HCT116 (cell line): ENCODE data around the gene SLC2A13. TPM values are rescaled to one million over a fixed set of nuclear protein-coding genes. Genes with fewer than 3 reads are reported as not detected.

Source experiments
- ATAC-seq: fragments of 200-7000 bp; cut with Tn5 transposase; 2 replicates; pipeline ENCODE4 v1.9.1; 2020; ENCODE audit warnings: mild to moderate bottlenecking, moderate library complexity
- BruUV-seq: library from RNA; stranded (reverse); fragments of 400-500 nt; replicated peaks from 2 replicates; lab custom pipeline; 2021; lab: Mats Ljungman, UMichigan
- CTCF ChIA-PET: fragments of 300-600 bp; sonication (Branson Sonifier 250); formaldehyde crosslinking; loops from one replicate; lab custom pipeline; 2021; ENCODE audit warnings: antibody characterized with exemption; lab: Charles Lee
- POLR2A ChIA-PET: fragments of 300-600, 350-600 bp; sonication (Branson Sonifier 250); formaldehyde crosslinking; loops from one replicate; lab custom pipeline; 2021; ENCODE audit warnings: antibody characterized with exemption; lab: Charles Lee
- RAD21 ChIA-PET, 2 experiments: fragments of 300-600 bp; sonication (Branson Sonifier 250); formaldehyde crosslinking; loops; one replicate each; lab custom pipeline; 2023; ENCODE audit warnings: low total read pairs in 2 of 2; ENCODE audit not compliant: uncharacterized antibody in 2 of 2, unreplicated experiment in 2 of 2, low non-redundant PET in 1 of 2; lab: Charles Lee
- DNase-seq: peaks from one replicate; pipeline ENCODE4 v3.0.0-alpha.2; 2010; ENCODE audit warnings: low read depth, low spot score
- H2AFZ ChIP-seq: fragments of 200-600 bp; shearing (Covaris generic), sonication (generic); 2 replicates; pipeline ENCODE4 v1.6.1; 2017; ENCODE audit warnings: low read depth, mixed run types, mixed read lengths, antibody characterized with exemption, low read length; ENCODE audit not compliant: poor library complexity, severe bottlenecking
- H3K27ac ChIP-seq: 2 replicates; pipeline ENCODE4 v1.5.1; 2012; ENCODE audit warnings: low read depth, low read length
- H3K27me3 ChIP-seq: fragments of 200-600 bp; sonication (generic); 2 replicates; pipeline ENCODE4 v1.6.1; 2016; ENCODE audit warnings: mixed run types, low read length, mixed read lengths; ENCODE audit not compliant: insufficient read depth
- H3K36me3 ChIP-seq, 2 experiments: fragments of 200-500 bp in 1 of 2; fragments of 200-600 bp in 1 of 2; sonication (Bioruptor generic) in 1 of 2; sonication (generic) in 1 of 2; 2 replicates each; pipeline versions ENCODE4 v1.5.1 to v1.6.1; 2014 to 2016; ENCODE audit warnings: low read length in 2 of 2, inconsistent platforms in 1 of 2, mixed read lengths in 1 of 2, mixed run types in 1 of 2; ENCODE audit not compliant: insufficient read depth in 2 of 2, control insufficient read depth in 1 of 2
- H3K4me1 ChIP-seq, 2 experiments: fragments of 200-600 bp in 1 of 2; sonication (generic) in 1 of 2; 2 replicates each; pipeline versions ENCODE4 v1.5.1 to v1.6.1; 2012 to 2017; ENCODE audit warnings: low read length in 2 of 2, inconsistent platforms in 1 of 2, mild to moderate bottlenecking in 1 of 2, mixed read lengths in 1 of 2, mixed run types in 1 of 2, moderate library complexity in 1 of 2; ENCODE audit not compliant: insufficient read depth in 2 of 2, control insufficient read depth in 1 of 2
- H3K4me2 ChIP-seq: fragments of 200-600 bp; sonication (generic); 2 replicates; pipeline ENCODE4 v1.6.1; 2017; ENCODE audit warnings: mixed run types, low read length, mixed read lengths
- H3K4me3 ChIP-seq, 2 experiments: fragments of 200-600 bp in 1 of 2; sonication (generic) in 1 of 2; replicated peaks in 1 of 2; 2 replicates each; pipeline ENCODE4 v1.5.1; 2011 to 2016; ENCODE audit warnings: low read length in 2 of 2, control low read depth in 1 of 2, low read depth in 1 of 2, mild to moderate bottlenecking in 1 of 2, mixed read lengths in 1 of 2, mixed run types in 1 of 2
- H3K79me2 ChIP-seq: fragments of 200-600 bp; sonication (generic); 2 replicates; pipeline ENCODE4 v1.6.1; 2017; ENCODE audit warnings: mild to moderate bottlenecking, mixed run types, low read length, moderate library complexity, mixed read lengths; ENCODE audit not compliant: insufficient read depth
- H3K9ac ChIP-seq: fragments of 200-600 bp; sonication (generic); 2 replicates; pipeline ENCODE4 v1.6.1; 2016; ENCODE audit warnings: low read length, mixed read lengths
- H3K9me2 ChIP-seq: fragments of 200-600 bp; sonication (generic), shearing (Covaris generic); 2 replicates; pipeline ENCODE4 v1.6.1; 2017; ENCODE audit warnings: mixed run types, mild to moderate bottlenecking, moderate library complexity; ENCODE audit not compliant: insufficient read depth
- H3K9me3 ChIP-seq, 2 experiments: fragments of 200-500 bp in 1 of 2; fragments of 200-600 bp in 1 of 2; sonication (Bioruptor generic) in 1 of 2; sonication (generic) in 1 of 2; 2 replicates each; pipeline ENCODE4 v1.6.1; 2014 to 2017; ENCODE audit warnings: low read length in 2 of 2, mixed read lengths in 2 of 2, inconsistent platforms in 1 of 2, low read depth in 1 of 2, mild to moderate bottlenecking in 1 of 2, mixed run types in 1 of 2, moderate library complexity in 1 of 2; ENCODE audit not compliant: control insufficient read depth in 1 of 2, insufficient read depth in 1 of 2
- H4K20me1 ChIP-seq: fragments of 200-600 bp; sonication (generic), shearing (Covaris generic); 2 replicates; pipeline ENCODE4 v1.6.1; 2017; ENCODE audit warnings: mixed run types, mild to moderate bottlenecking, moderate library complexity; ENCODE audit not compliant: insufficient read depth
- ATF3 ChIP-seq: IDR thresholded peaks from 2 replicates; pipeline ENCODE4 v1.6.1; 2012
- FOSL1 ChIP-seq: IDR thresholded peaks from 2 replicates; pipeline ENCODE4 v1.6.1; 2012; ENCODE audit warnings: low read depth
- POLR2A ChIP-seq: IDR thresholded peaks from 2 replicates; pipeline ENCODE4 v1.7.0; 2011; ENCODE audit warnings: borderline replicate concordance; ENCODE audit not compliant: insufficient read depth, insufficient read length; ENCODE audit errors: extremely low read depth
- POLR2AphosphoS5 ChIP-seq: IDR thresholded peaks from 2 replicates; pipeline ENCODE4 v1.6.1; 2011; ENCODE audit warnings: mild to moderate bottlenecking, low read depth, low read length, moderate library complexity
- RAD21 ChIP-seq: IDR thresholded peaks from 2 replicates; pipeline ENCODE4 v1.6.1; 2012; ENCODE audit warnings: low read depth, mild to moderate bottlenecking
- SIN3A ChIP-seq: IDR thresholded peaks from 2 replicates; pipeline ENCODE4 v1.6.1; 2012; ENCODE audit warnings: low read depth
- YY1 ChIP-seq: IDR thresholded peaks from 2 replicates; pipeline ENCODE4 v1.6.1; 2011; ENCODE audit warnings: low read length, low read depth, moderate library complexity, mild to moderate bottlenecking; ENCODE audit not compliant: insufficient replicate concordance; ENCODE audit errors: extremely low read depth
- intact Hi-C: fragments of 100-400 bp; cut with micrococcal nuclease; formaldehyde crosslinking; loops from 2 replicates; pipeline ENCODE4 v1.10.0; 2022
- total RNA-seq: library from RNA; stranded (reverse); gene quantifications from one replicate; pipeline ENCODE4 v1.2.1, GENCODE V29; 2021; ENCODE audit not compliant: unreplicated experiment
- TF ChIP-seq, protein P1 (sequence below): IDR thresholded peaks from 2 replicates; pipeline ENCODE4 v1.6.1; 2012
- TF ChIP-seq, protein P2 (sequence below), 3 experiments: fragments of 200-600 bp in 1 of 3; sonication (generic) in 1 of 3; IDR thresholded peaks in 2 of 3; conservative IDR thresholded peaks in 1 of 3; 2 replicates each; pipeline ENCODE4 v1.5.1; 2012 to 2017; ENCODE audit warnings: low read depth in 2 of 3, low read length in 2 of 3, antibody characterized with exemption in 1 of 3, borderline replicate concordance in 1 of 3, control low read depth in 1 of 3, mild to moderate bottlenecking in 1 of 3, mixed read lengths in 1 of 3, mixed run types in 1 of 3, moderate library complexity in 1 of 3; ENCODE audit not compliant: insufficient read depth in 1 of 3

The SLC2A13 gene
- total RNA-seq, 1 experiment from 2014 or later, result 6.8 TPM

DNA sequence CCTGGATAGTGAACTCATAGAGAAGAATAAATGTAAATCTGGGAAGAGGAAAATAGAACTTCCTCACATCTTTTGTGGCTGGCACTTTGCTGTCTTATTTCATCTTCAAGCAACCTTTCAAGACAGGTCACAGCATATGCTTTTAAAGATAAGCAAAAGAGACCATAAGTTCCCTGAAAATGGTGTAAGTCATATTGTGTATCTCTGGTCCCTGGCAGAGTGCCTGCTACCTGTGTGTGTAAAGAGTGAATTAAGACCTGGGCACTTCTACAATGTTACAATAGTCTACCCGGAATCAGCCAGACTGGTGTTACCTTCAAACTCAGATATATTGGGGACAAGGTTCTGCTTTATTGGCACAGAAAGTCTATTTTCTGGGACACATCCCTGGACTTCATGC, 168.8 kb downstream of the SLC2A13 start:
- CTCF ChIA-PET, result no interaction called here
- no peak for TF ChIP-seq RAD21
- TF ChIP-seq, protein P1, sequence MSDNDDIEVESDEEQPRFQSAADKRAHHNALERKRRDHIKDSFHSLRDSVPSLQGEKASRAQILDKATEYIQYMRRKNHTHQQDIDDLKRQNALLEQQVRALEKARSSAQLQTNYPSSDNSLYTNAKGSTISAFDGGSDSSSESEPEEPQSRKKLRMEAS, result no peak
- TF ChIP-seq POLR2A, result no peak
- TF ChIP-seq YY1, result no peak
- Histone ChIP-seq H3K36me3 (no peaks in the 10 kb centered on the region), H4K20me1 (no peaks in the 10 kb centered on the region), H3K4me3 (no peak overlapping the region), H3K9ac (no peak overlapping the region), H3K9me2 (no peaks in the 10 kb centered on the region), H3K4me1 (no peaks in the 10 kb centered on the region), H3K27me3 (no peaks in the 10 kb centered on the region), H3K9me3 (no peaks in the 10 kb centered on the region), H3K27ac (no peak overlapping the region), H3K4me2 (no peak overlapping the region), H2AFZ (no peak overlapping the region), H3K79me2 (no peaks in the 10 kb centered on the region)
- DNase-seq (no peak), ATAC-seq (no peak)
- intact Hi-C loops, result no loop called here
- no TSS peak for BruUV-seq
- POLR2A ChIA-PET, result no interaction called here
- RAD21 ChIA-PET, result no interaction called here

DNA sequence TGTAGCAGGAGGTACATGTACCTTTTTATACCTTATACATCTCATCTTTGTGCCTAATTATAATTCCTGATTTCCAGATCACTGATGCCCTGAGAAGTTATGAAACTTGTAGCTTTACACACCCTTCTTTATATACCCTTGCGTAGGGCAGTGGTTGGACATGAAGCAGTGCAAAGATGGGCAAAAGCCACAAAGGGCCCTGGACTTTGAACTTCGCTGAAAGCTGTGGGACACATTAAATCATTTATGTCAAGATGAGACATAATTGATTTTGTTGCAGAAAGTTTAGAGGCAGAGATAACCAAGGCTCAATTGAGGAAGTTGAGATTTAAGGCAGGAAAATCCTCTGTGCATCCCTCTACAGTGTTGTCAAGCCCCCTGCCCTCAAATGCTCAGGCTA, 170.0 kb downstream of the SLC2A13 start:
- Histone ChIP-seq H2AFZ (no peak overlapping the region), H4K20me1 (no peaks in the 10 kb centered on the region), H3K4me1 (no peaks in the 10 kb centered on the region), H3K4me3 (no peak overlapping the region), H3K27ac (no peak overlapping the region), H3K9ac (no peak overlapping the region), H3K79me2 (no peaks in the 10 kb centered on the region), H3K4me2 (no peak overlapping the region), H3K9me3 (no peaks in the 10 kb centered on the region), H3K9me2 (no peaks in the 10 kb centered on the region), H3K27me3 (no peaks in the 10 kb centered on the region), H3K36me3 (no peaks in the 10 kb centered on the region)
- ChIA-PET RAD21 (no interaction called here), POLR2A (no interaction called here), CTCF (no interaction called here)
- DNase-seq, result no peak
- BruUV-seq, result no TSS peak
- intact Hi-C loops, result no loop called here
- no peak for ATAC-seq
- TF ChIP-seq FOSL1 (no peak), POLR2AphosphoS5 (no peak), ATF3 (no peak), SIN3A (no peak), POLR2A (no peak)
- TF ChIP-seq, protein P2, sequence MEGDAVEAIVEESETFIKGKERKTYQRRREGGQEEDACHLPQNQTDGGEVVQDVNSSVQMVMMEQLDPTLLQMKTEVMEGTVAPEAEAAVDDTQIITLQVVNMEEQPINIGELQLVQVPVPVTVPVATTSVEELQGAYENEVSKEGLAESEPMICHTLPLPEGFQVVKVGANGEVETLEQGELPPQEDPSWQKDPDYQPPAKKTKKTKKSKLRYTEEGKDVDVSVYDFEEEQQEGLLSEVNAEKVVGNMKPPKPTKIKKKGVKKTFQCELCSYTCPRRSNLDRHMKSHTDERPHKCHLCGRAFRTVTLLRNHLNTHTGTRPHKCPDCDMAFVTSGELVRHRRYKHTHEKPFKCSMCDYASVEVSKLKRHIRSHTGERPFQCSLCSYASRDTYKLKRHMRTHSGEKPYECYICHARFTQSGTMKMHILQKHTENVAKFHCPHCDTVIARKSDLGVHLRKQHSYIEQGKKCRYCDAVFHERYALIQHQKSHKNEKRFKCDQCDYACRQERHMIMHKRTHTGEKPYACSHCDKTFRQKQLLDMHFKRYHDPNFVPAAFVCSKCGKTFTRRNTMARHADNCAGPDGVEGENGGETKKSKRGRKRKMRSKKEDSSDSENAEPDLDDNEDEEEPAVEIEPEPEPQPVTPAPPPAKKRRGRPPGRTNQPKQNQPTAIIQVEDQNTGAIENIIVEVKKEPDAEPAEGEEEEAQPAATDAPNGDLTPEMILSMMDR (IDR thresholded peaks at IDR 0.05 in 2 of 3, conservative IDR thresholded peaks at IDR 0.05 in 1 of 3; ENCODE audit: borderline replicate concordance in 1 of 3, insufficient read depth in 1 of 3, low read depth in 2 of 3, low read length in 2 of 3), result no peak
